ENCODE measurements around the gene EEPD1. TPM values are rescaled to one million over a fixed set of nuclear protein-coding genes. Genes with fewer than 3 reads are reported as not detected.
A peak's percentile ranks its signal among the peaks of the same experiment; 100 is the strongest.

EEPD1 gene
- total RNA-seq, 1 donor from 2014 or later: 18.0 TPM

DNA sequence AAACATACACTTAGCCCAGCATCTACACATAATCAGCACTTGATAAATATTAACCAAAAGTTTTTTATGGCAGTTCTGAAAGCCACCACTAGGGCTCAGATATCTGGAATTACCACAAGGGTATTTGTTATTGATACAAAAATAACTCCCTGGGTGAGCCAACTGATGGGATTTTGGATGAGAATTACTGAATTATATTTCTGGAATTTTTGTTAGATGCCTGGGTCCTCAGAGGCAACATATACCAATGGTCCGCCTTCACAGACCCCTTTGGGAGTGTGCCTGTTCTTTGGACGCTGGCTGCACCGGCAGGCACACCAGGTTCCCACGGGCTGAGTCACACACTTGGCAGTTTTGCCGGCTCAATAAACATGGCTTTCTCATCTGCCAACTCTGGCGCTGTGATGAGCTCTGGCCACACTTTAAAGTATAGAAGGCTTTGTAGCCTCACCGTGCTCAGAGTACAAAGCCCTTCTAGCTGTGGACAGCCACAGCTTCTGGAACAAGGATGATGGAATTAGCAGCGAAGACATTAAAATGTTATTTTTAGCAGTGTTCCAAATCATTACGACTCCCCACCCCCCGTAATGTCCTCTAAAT lies 24.5 kb upstream of the EEPD1 start:
- no peak overlapping the region for H3K27ac Mint-ChIP-seq
- TF ChIP-seq, protein P1, sequence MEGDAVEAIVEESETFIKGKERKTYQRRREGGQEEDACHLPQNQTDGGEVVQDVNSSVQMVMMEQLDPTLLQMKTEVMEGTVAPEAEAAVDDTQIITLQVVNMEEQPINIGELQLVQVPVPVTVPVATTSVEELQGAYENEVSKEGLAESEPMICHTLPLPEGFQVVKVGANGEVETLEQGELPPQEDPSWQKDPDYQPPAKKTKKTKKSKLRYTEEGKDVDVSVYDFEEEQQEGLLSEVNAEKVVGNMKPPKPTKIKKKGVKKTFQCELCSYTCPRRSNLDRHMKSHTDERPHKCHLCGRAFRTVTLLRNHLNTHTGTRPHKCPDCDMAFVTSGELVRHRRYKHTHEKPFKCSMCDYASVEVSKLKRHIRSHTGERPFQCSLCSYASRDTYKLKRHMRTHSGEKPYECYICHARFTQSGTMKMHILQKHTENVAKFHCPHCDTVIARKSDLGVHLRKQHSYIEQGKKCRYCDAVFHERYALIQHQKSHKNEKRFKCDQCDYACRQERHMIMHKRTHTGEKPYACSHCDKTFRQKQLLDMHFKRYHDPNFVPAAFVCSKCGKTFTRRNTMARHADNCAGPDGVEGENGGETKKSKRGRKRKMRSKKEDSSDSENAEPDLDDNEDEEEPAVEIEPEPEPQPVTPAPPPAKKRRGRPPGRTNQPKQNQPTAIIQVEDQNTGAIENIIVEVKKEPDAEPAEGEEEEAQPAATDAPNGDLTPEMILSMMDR (IDR thresholded peaks at IDR 0.05; ENCODE audit: unreplicated experiment): peak; percentile 95
- H3K4me1 Mint-ChIP-seq: peaks cover 9% of the 10 kb centered on the region
- peaks cover 2% of the 10 kb centered on the region for H3K27me3 Mint-ChIP-seq (ENCODE audit: low read depth)
- H3K4me3 Mint-ChIP-seq: no peak overlapping the region
- no peaks in the 10 kb centered on the region for H3K36me3 Mint-ChIP-seq
- DNase-seq (ENCODE audit: low spot score in 2 of 2, unreplicated experiment in 2 of 2): no peak
- peaks cover 25% of the 10 kb centered on the region for H3K9me3 Mint-ChIP-seq

DNA sequence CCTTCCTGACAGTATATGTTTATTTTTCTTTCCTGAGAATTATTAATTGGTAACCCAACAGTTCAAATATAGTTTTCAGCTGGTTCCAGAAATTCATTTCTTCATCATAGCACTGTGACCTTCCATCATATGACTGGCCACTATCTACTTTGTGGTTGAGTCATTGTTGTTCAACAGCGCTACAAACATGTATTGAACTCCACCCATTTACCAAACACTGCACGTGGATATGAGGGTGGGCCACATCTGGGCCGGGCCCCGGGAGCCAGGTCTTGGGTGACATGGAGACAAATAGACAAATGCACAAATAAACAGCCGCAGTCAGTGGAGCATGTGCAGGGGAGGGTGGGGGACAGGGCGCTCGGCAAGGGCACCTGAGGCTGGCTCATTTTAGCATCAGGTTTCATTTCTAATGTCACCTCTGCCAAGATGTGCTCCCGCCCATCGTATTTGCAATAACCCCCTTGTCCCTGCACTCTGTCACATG lies 24.0 kb upstream of the EEPD1 start:
- DNase-seq (ENCODE audit: low spot score in 2 of 2, unreplicated experiment in 2 of 2): no peak
- Mint-ChIP-seq H3K27me3 (ENCODE audit: low read depth) (peaks cover 3% of the 10 kb centered on the region), H3K4me1 (peaks cover 9% of the 10 kb centered on the region), H3K9me3 (peaks cover 20% of the 10 kb centered on the region), H3K36me3 (no peaks in the 10 kb centered on the region), H3K4me3 (no peak overlapping the region), H3K27ac (no peak overlapping the region)
- TF ChIP-seq, protein P1 (IDR thresholded peaks at IDR 0.05; ENCODE audit: unreplicated experiment): no peak

DNA sequence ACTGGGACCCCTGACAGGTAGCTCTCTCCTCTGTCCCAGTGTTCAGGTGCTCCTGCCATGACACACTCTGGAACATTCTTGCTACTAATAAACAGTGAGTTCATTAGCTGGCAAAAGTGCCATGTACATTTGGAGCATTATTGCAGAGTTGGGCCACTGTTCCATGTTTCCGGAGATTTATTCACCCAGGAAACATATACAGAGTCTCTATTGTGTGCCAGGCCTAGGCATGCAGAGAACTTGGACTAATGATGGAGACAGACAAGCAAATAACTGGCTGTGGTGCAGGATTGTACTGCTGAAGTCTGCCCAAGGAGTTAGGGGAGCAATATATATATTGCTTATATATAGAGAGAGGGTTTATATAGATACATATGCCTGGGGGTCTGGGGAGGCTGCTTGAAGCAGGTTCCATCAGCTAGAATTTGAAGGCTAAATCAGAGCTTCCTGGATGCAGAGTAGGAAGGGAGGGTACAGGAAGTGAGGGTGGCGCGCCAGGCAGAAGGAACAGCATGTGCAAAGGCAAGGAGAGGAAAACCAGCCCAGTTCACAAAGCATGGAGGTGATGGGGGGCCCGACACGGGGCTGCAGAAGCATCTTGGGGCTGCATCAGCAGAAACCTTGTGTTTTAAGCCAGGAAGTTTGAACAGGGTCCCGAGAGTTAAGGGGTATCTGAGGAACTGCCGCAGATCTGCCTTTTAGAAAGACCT lies 22.7 kb upstream of the EEPD1 start:
- H3K36me3 Mint-ChIP-seq: no peaks in the 10 kb centered on the region
- peaks cover 9% of the 10 kb centered on the region for H3K4me1 Mint-ChIP-seq
- H3K27me3 Mint-ChIP-seq (ENCODE audit: low read depth): peaks cover 3% of the 10 kb centered on the region
- H3K4me3 Mint-ChIP-seq: no peak overlapping the region
- TF ChIP-seq, protein P1 (IDR thresholded peaks at IDR 0.05; ENCODE audit: unreplicated experiment): no peak
- H3K9me3 Mint-ChIP-seq: peaks cover 10% of the 10 kb centered on the region
- DNase-seq (ENCODE audit: low spot score in 2 of 2, unreplicated experiment in 2 of 2): no peak
- no peak overlapping the region for H3K27ac Mint-ChIP-seq

DNA sequence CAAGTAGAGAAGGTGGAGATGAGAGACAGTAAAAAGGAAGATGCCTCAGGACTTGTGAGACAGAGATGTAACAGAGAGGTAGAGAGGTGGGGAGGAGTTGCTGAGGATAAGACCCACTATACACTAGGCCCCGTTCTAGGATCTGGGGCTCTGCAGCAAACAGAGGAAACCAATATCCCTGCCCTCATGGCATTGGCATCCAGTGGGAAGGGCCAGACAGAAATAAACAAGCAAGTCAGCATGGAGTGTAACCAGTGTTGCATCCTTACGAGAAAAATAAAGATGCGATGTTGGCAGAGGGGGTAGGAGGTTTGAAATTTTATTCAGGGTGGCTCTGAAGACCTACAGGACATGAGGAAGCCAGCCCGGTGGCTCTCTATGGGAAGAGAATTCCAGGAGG lies 22.0 kb upstream of the EEPD1 start:
- Mint-ChIP-seq H3K27me3 (ENCODE audit: low read depth) (peaks cover 3% of the 10 kb centered on the region), H3K36me3 (no peaks in the 10 kb centered on the region), H3K4me3 (no peak overlapping the region), H3K9me3 (peaks cover 10% of the 10 kb centered on the region), H3K27ac (no peak overlapping the region), H3K4me1 (peaks cover 9% of the 10 kb centered on the region)
- no peak for DNase-seq (ENCODE audit: low spot score in 2 of 2, unreplicated experiment in 2 of 2)
- TF ChIP-seq, protein P1 (IDR thresholded peaks at IDR 0.05; ENCODE audit: unreplicated experiment): no peak

DNA sequence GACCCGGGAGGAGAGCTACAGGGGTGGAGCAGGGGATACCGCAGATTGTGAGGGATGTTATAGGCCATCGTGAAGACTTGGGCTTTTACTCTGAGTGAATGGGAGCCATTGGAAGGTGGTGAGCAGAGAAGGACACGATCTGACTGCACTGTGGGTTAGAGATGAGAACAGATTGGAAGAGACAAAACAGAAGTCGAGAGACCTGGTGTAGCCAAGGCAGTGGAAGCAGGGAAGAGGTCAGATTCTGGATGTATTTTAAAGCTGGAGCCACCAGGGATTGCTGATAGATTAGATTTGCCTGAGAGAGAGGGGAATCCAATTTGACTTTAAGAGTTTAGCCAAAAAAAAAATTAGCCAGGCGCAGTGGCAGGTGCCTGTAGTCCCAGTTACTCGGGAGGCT lies 21.6 kb upstream of the EEPD1 start:
- TF ChIP-seq, protein P1 (IDR thresholded peaks at IDR 0.05; ENCODE audit: unreplicated experiment): no peak
- no peak for DNase-seq (ENCODE audit: low spot score in 2 of 2, unreplicated experiment in 2 of 2)
- Mint-ChIP-seq H3K4me3 (no peak overlapping the region), H3K27me3 (ENCODE audit: low read depth) (peaks cover 3% of the 10 kb centered on the region), H3K4me1 (peaks cover 9% of the 10 kb centered on the region), H3K27ac (no peak overlapping the region), H3K36me3 (no peaks in the 10 kb centered on the region), H3K9me3 (peaks cover 10% of the 10 kb centered on the region)

Data from mesothelial cell of epicardium (in vitro differentiated cells).